Ishikawa (cell line): ENCODE results near the gene SPDYE1.

Experiments used
- CEBPB ChIP-seq: IDR thresholded peaks from 2 replicates; pipeline ENCODE4 v1.6.1; 2012
- CREB1 ChIP-seq: IDR thresholded peaks from 2 replicates; pipeline ENCODE4 v1.6.1; 2012; ENCODE audit warnings: low read depth
- EGR1 ChIP-seq: IDR thresholded peaks from 2 replicates; pipeline ENCODE4 v1.6.1; 2012
- EP300 ChIP-seq: IDR thresholded peaks from 2 replicates; pipeline ENCODE4 v1.6.1; 2012; ENCODE audit warnings: borderline replicate concordance
- FOXM1 ChIP-seq: IDR thresholded peaks from 2 replicates; pipeline ENCODE4 v1.6.1; 2012; ENCODE audit warnings: low read depth, borderline replicate concordance
- NFIC ChIP-seq: IDR thresholded peaks from 2 replicates; pipeline ENCODE4 v1.6.1; 2012
- RAD21 ChIP-seq: IDR thresholded peaks from 2 replicates; pipeline ENCODE4 v1.6.1; 2012; ENCODE audit warnings: low read depth
- REST ChIP-seq: IDR thresholded peaks from 2 replicates; pipeline ENCODE4 v1.6.1; 2012; ENCODE audit warnings: low read depth, mild to moderate bottlenecking
- TAF1 ChIP-seq: IDR thresholded peaks from 2 replicates; pipeline ENCODE4 v1.6.1; 2012; ENCODE audit warnings: low read depth, mild to moderate bottlenecking
- TCF12 ChIP-seq: IDR thresholded peaks from 2 replicates; pipeline ENCODE4 v1.6.1; 2012; ENCODE audit warnings: low read depth
- TEAD4 ChIP-seq: IDR thresholded peaks from 2 replicates; pipeline ENCODE4 v1.6.1; 2012
- YY1 ChIP-seq: IDR thresholded peaks from 2 replicates; pipeline ENCODE4 v1.6.1; 2012; ENCODE audit warnings: low read depth
- ZBTB7A ChIP-seq: IDR thresholded peaks from 2 replicates; pipeline ENCODE4 v1.6.1; 2012; ENCODE audit warnings: low read depth
- TF ChIP-seq, protein P1 (sequence below): IDR thresholded peaks from 2 replicates; pipeline ENCODE4 v1.6.1; 2012
- TF ChIP-seq, protein P2 (sequence below): IDR thresholded peaks from 2 replicates; pipeline ENCODE4 v1.6.1; 2012

The SPDYE1 gene

DNA sequence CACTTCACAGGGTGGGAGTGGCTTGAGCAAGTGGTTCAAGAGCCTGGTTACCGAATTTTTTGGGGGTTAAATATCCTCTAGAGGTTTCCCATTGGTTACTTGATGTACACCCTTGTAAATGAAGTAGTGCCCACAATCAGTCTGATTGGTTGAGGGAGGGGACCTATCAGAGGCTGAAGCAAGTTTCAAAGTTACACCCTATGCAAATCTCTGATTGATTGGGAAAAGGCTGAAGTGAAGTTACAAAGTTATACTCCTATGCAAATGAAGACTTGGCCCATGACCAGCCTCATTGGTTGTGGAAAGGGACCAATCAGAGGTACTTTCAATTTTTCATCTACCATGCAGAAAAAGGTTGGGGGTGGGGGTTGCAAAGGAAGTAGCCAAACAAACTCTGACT lies 36.8 kb upstream of the SPDYE1 start:
- TF ChIP-seq NFIC (no peak), REST (no peak), CREB1 (no peak), CEBPB (no peak), TEAD4 (no peak), FOXM1 (no peak), EGR1 (no peak), EP300 (no peak), TCF12 (no peak), RAD21 (no peak), YY1 (no peak), ZBTB7A (no peak), TAF1 (no peak)
- TF ChIP-seq, protein P1, sequence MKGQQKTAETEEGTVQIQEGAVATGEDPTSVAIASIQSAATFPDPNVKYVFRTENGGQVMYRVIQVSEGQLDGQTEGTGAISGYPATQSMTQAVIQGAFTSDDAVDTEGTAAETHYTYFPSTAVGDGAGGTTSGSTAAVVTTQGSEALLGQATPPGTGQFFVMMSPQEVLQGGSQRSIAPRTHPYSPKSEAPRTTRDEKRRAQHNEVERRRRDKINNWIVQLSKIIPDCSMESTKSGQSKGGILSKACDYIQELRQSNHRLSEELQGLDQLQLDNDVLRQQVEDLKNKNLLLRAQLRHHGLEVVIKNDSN: no peak
- TF ChIP-seq, protein P2, sequence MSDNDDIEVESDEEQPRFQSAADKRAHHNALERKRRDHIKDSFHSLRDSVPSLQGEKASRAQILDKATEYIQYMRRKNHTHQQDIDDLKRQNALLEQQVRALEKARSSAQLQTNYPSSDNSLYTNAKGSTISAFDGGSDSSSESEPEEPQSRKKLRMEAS: no peak

DNA sequence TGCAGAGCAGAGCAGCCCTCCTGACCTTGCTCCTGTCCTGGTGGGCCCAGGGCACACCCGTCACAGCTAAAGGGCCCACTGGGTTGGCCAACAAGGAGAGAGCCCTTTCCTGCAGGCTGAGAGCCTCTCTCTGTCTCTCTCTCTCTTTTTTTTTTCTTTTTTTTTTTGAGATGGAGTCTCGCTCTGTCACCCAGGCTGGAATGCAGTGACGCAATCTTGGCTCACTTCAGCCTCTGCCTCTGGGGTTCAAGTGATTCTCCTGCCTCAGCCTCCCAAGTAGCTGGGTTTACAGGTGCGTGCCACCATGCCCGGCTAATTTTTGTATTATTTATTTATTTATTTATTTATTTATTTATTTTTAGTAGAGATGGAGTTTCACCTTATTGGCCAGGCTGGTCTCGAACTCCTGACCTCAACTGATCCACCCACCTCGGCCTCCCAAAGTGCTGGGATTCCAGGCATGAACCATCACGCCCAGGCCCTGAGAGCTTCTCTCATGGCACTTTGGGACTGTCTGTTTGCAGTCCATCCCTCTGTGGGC lies 23.6 kb upstream of the SPDYE1 start:
- peak; percentile 56; the same call in 1 of the 2 replicates for TF ChIP-seq CEBPB

DNA sequence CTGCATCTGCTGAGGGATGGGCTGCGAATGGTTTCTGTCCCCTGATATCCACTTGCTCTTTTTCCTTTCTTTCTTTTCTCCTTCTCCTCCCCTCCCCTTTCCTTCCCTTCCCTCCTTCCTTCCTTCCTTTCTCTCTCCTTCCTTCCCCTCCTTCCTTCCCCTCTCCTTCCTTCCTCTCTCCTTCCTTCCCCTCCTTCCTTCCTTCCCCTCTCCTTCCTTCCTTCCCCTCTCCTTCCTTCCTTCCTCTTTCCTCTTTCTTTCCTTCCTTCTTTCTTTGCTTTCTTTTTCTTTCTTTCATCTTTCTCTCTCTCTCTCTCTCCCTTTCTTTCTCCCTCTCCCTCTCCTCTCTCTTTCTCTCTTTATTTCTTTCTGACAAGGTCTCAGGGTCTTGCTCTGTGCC lies 20.2 kb upstream of the SPDYE1 start:
- TF ChIP-seq ZBTB7A: no peak
- TF ChIP-seq FOXM1: no peak
- no peak for TF ChIP-seq EGR1
- TF ChIP-seq TAF1: no peak
- TF ChIP-seq, protein P2: no peak
- no peak for TF ChIP-seq TCF12
- TF ChIP-seq NFIC: no peak
- no peak for TF ChIP-seq TEAD4
- TF ChIP-seq YY1: no peak
- TF ChIP-seq REST: no peak
- no peak for TF ChIP-seq RAD21
- TF ChIP-seq, protein P1: no peak
- no peak for TF ChIP-seq CEBPB
- no peak for TF ChIP-seq EP300
- no peak for TF ChIP-seq CREB1

- peak; percentile 58; the same call in 1 of the 2 replicates for TF ChIP-seq RAD21
These were observed 11.5 kb upstream of the SPDYE1 start for GRCh38 chr7:43985904-43986864.

GRCh38 chr7:44018857-44019807 lies 21.4 kb downstream of the SPDYE1 start:
- TF ChIP-seq TCF12 (peak; percentile 69), TEAD4 (0 out of 2 replicates have a peak, but pooled peaks have one; percentile 28), EGR1 (peak; percentile 41; the same call in 1 of the 2 replicates), TAF1 (peak; percentile 83), ZBTB7A (0 out of 2 replicates have a peak, but pooled peaks have one; percentile 28), RAD21 (peak; percentile 4; the same call in 1 of the 2 replicates), EP300 (0 out of 2 replicates have a peak, but pooled peaks have one; percentile 15)
- TF ChIP-seq, protein P2: peak; percentile 55; the same call in 1 of the 2 replicates
